Right atrium auricular region (tissue), 2 donors: ENCODE data around the gene GOSR2. TPM values are rescaled to one million over a fixed set of nuclear protein-coding genes. Genes with fewer than 3 reads are reported as not detected.
"Not testable (repeated sequence)": the region's sequence is repeated elsewhere in the genome, so short reads cannot be mapped to it uniquely, and the experiment has no call there.

ENCODE experiments used
- DNase-seq: peaks from one replicate; pipeline ENCODE4 v3.0.0-alpha.2; 2019; ENCODE audit warnings: low spot score
- H3K27ac ChIP-seq, 2 donors: fragments of 200-600 bp; sonication (generic); 1 replicate in 1 of 2; 2 replicates in 1 of 2; pipeline ENCODE4 v1.5.1; 2016 to 2019
- H3K27me3 ChIP-seq, 2 donors: fragments of 200-600 bp; sonication (generic); one replicate each; pipeline versions ENCODE4 v1.5.1 to v1.6.0; 2017 to 2019
- H3K36me3 ChIP-seq: fragments of 200-600 bp; sonication (generic); one replicate; pipeline ENCODE4 v1.5.1; 2016
- H3K4me1 ChIP-seq, 2 donors: fragments of 200-600 bp; sonication (generic); one replicate each; pipeline versions ENCODE4 v1.5.1 to v1.6.0; 2017 to 2019
- H3K4me3 ChIP-seq, 2 donors: fragments of 200-600 bp; sonication (generic); 1 replicate in 1 of 2; 2 replicates in 1 of 2; pipeline ENCODE4 v1.5.1; 2017 to 2019; ENCODE audit warnings: mild to moderate bottlenecking in 1 of 2, moderate library complexity in 1 of 2
- H3K9me3 ChIP-seq, 2 donors: fragments of 200-600 bp; sonication (generic); one replicate each; pipeline ENCODE4 v1.5.1; 2019
- total RNA-seq, 2 donors: library from RNA; depleted of rRNA; stranded (reverse); fragments of >200 nt; gene quantifications; one replicate each; pipeline ENCODE4 v1.1.0, GENCODE V29; 2016
- TF ChIP-seq, protein P1 (sequence below), 2 donors: fragments of 200-600 bp; sonication (generic); IDR thresholded peaks; one replicate each; pipeline ENCODE4 v1.5.1; 2019; ENCODE audit warnings: antibody characterized with exemption in 2 of 2

The GOSR2 gene
- total RNA-seq, 2 donors from 2014 or later = 35.9 to 38.6 TPM

GRCh38 chr17:46983782-46984181 lies 60.8 kb downstream of the GOSR2 start:
- no peak for DNase-seq
- peak overlapping the region; percentile 21 to 60 for H3K27ac ChIP-seq
- H3K9me3 ChIP-seq = no peaks in the 10 kb centered on the region
- H3K4me1 ChIP-seq = peaks cover 0 to 17% of the 10 kb centered on the region in 2 donors
- H3K36me3 ChIP-seq = no peaks in the 10 kb centered on the region
- H3K27me3 ChIP-seq = peaks cover 0 to under 1% of the 10 kb centered on the region in 2 donors
- TF ChIP-seq, protein P1, sequence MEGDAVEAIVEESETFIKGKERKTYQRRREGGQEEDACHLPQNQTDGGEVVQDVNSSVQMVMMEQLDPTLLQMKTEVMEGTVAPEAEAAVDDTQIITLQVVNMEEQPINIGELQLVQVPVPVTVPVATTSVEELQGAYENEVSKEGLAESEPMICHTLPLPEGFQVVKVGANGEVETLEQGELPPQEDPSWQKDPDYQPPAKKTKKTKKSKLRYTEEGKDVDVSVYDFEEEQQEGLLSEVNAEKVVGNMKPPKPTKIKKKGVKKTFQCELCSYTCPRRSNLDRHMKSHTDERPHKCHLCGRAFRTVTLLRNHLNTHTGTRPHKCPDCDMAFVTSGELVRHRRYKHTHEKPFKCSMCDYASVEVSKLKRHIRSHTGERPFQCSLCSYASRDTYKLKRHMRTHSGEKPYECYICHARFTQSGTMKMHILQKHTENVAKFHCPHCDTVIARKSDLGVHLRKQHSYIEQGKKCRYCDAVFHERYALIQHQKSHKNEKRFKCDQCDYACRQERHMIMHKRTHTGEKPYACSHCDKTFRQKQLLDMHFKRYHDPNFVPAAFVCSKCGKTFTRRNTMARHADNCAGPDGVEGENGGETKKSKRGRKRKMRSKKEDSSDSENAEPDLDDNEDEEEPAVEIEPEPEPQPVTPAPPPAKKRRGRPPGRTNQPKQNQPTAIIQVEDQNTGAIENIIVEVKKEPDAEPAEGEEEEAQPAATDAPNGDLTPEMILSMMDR (IDR thresholded peaks at IDR 0.05) = no peak
- H3K4me3 ChIP-seq = no peak overlapping the region

DNA sequence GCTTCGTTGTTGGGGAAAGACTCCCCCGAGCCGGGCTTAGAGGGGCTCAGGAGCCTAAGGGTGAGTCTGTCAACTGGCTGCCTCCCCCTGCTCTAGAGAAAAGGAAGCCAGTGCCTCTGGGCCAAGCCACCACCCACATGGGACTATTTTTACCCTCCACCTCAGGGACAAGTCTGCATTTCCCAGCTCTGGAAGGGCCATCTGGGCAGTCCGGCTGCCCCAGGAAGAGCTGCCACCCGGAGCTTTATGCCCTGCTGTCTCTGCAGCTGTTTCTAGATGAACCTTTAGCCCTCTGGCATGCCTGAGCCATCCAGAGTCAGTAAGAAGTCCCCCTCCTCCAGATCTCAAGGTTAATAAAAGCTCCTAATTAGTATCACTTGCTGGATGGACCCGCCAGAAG lies 61.4 kb downstream of the GOSR2 start:
- Histone ChIP-seq H3K36me3 (no peaks in the 10 kb centered on the region), H3K9me3 (no peaks in the 10 kb centered on the region), H3K4me1 (peaks cover 0 to 12% of the 10 kb centered on the region in 2 donors), H3K4me3 (no peak overlapping the region), H3K27me3 (no peaks in the 10 kb centered on the region), H3K27ac (peak overlapping the region; percentile 21 to 60)
- TF ChIP-seq, protein P1 (IDR thresholded peaks at IDR 0.05) = no peak
- no peak for DNase-seq

GRCh38 chr17:46984892-46985291 lies 61.9 kb downstream of the GOSR2 start:
- TF ChIP-seq, protein P1 (IDR thresholded peaks at IDR 0.05) = no peak
- Histone ChIP-seq H3K27me3 (no peaks in the 10 kb centered on the region), H3K27ac (peak overlapping the region; percentile 21 to 60), H3K4me3 (no peak overlapping the region), H3K4me1 (peaks cover 0 to 7% of the 10 kb centered on the region in 2 donors), H3K36me3 (no peaks in the 10 kb centered on the region), H3K9me3 (no peaks in the 10 kb centered on the region)
- DNase-seq = no peak

DNA sequence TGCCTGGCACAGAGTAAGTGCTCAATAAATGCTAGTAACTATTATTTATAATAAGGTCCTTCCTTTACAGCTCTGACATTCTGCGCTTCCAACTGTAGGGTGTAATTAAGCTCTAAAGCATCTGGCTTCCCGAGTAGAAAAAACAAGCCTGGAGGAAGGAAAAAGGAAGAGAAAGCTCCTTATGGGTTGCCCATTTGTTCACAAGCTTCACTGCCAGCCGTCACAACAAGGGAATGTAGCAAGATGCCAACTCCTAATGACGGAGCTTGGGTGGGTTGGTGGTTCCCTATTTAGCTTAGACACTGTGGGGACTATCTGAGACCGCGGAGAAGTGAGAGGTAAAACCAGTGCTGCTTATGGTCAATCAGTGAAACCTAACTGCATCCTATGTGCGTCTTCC lies 63.4 kb downstream of the GOSR2 start:
- no peak overlapping the region for H3K4me3 ChIP-seq
- TF ChIP-seq, protein P1 (IDR thresholded peaks at IDR 0.05) = no peak
- H3K9me3 ChIP-seq = no peaks in the 10 kb centered on the region
- DNase-seq = no peak
- no peaks in the 10 kb centered on the region for H3K27me3 ChIP-seq
- no peak overlapping the region for H3K27ac ChIP-seq
- peaks cover 0 to 7% of the 10 kb centered on the region in 2 donors for H3K4me1 ChIP-seq
- no peaks in the 10 kb centered on the region for H3K36me3 ChIP-seq

GRCh38 chr17:46987927-46988326 lies 65.0 kb downstream of the GOSR2 start:
- DNase-seq, H3K4me3 ChIP-seq, H3K27ac ChIP-seq, H3K9me3 ChIP-seq, H3K4me1 ChIP-seq, H3K27me3 ChIP-seq, H3K36me3 ChIP-seq: not testable (repeated sequence)

DNA sequence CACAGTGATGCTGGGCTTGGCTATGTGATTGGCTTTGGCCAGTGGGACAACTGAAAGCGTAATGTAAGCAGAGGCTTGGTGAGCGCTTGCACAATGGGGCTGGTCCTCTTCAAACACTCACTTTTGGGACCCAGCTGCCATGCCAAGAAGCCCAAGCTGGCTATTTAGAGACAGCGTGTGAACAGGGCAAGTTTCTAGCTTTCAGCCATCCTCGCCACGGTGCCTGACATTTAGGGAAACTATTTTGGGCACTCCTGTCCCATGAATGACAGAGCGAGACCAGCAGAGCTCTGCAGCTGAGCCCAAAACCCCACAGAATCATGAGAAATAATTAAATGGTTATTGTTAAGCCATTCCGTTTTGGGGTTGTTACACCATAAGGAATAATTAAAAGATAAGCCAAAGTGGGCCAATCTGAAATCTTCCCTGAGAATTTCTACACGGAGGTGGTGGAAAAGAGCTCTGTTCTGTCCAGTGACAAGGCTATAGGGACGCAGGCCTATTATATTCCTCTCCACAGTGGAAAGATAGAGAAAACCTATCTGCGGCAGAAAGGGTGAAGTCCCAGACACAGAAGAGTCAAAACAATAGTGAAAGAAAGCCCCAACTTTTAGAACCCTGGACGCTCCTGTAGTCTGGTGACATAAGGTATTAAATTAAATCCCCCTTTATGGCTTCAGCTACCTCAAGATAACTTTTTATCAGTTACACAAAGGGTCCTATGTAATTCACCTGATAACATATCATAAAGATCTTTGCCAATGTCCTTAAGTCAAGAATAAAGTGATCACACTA lies 66.9 kb downstream of the GOSR2 start:
- no peak overlapping the region for H3K4me3 ChIP-seq
- H3K36me3 ChIP-seq = no peaks in the 10 kb centered on the region
- H3K27me3 ChIP-seq = no peaks in the 10 kb centered on the region
- DNase-seq = no peak
- no peaks in the 10 kb centered on the region for H3K4me1 ChIP-seq
- TF ChIP-seq, protein P1 (IDR thresholded peaks at IDR 0.05) = no peak
- no peak overlapping the region for H3K27ac ChIP-seq
- H3K9me3 ChIP-seq = no peaks in the 10 kb centered on the region
